Activated T-cell treated with anti-CD3 and anti-CD28 coated beads, Interleukin-2, amount 50 U/mL, for 4 hours (primary cell): ENCODE data around the gene NVL. TPM values are rescaled to one million over a fixed set of nuclear protein-coding genes. Genes with fewer than 3 reads are reported as not detected.
"Not testable (repeated sequence)": the region's sequence is repeated elsewhere in the genome, so short reads cannot be mapped to it uniquely, and the experiment has no call there.

Experiments
- ATAC-seq, 2 donors: fragments of 200-7000 bp; cut with Tn5 transposase; one replicate each; pipeline ENCODE4 v1.10.0; 2021
- DNase-seq: peaks from one replicate; pipeline ENCODE4 v3.0.0-alpha.2; 2020
- H3K27me3 Mint-ChIP-seq: one replicate; pipeline ENCODE4 v1.8.0; 2021; ENCODE audit warnings: low read depth, mixed read lengths
- H3K36me3 Mint-ChIP-seq: one replicate; pipeline ENCODE4 v1.8.0; 2022; ENCODE audit warnings: mixed read lengths; ENCODE audit not compliant: insufficient read depth
- H3K4me1 Mint-ChIP-seq: one replicate; pipeline ENCODE4 v1.8.0; 2021; ENCODE audit warnings: low read depth, mixed read lengths
- H3K4me3 Mint-ChIP-seq: one replicate; pipeline ENCODE4 v1.8.0; 2021; ENCODE audit warnings: mild to moderate bottlenecking, moderate library complexity, mixed read lengths
- H3K9me3 Mint-ChIP-seq: one replicate; pipeline ENCODE4 v1.8.0; 2021; ENCODE audit warnings: mixed read lengths
- total RNA-seq, 3 donors: library from RNA; stranded (reverse); gene quantifications; one replicate each; pipeline ENCODE4 v1.2.1, GENCODE V29; 2021

The NVL gene
- total RNA-seq, 3 donors from 2014 or later: 40.0 to 42.7 (median 41.8) TPM

DNA sequence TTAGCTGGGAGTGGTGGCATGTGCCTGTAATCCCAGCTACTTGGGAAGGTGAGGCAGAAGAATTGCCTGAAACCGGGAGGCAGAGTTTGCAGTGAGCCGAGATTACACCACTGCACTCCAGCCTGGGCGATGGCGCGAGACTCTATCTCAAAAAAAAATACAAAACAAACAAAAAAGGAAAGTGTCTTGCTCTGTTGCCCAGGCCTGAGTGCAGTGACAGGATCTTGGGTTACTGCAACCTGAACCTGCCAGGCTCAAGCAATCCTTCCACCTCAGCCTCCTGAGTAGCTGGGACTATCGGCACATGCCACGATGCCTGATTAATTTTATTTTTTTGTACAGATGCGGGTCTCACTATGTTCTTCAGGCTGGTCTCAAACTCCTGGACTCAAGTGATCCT is 113.6 kb downstream of the NVL start:
- no peak for DNase-seq
- no peaks in the 10 kb centered on the region for H3K4me1 Mint-ChIP-seq
- H3K9me3 Mint-ChIP-seq: no peaks in the 10 kb centered on the region
- no peak for ATAC-seq
- H3K36me3 Mint-ChIP-seq: no peaks in the 10 kb centered on the region
- no peak overlapping the region for H3K4me3 Mint-ChIP-seq
- no peaks in the 10 kb centered on the region for H3K27me3 Mint-ChIP-seq

DNA sequence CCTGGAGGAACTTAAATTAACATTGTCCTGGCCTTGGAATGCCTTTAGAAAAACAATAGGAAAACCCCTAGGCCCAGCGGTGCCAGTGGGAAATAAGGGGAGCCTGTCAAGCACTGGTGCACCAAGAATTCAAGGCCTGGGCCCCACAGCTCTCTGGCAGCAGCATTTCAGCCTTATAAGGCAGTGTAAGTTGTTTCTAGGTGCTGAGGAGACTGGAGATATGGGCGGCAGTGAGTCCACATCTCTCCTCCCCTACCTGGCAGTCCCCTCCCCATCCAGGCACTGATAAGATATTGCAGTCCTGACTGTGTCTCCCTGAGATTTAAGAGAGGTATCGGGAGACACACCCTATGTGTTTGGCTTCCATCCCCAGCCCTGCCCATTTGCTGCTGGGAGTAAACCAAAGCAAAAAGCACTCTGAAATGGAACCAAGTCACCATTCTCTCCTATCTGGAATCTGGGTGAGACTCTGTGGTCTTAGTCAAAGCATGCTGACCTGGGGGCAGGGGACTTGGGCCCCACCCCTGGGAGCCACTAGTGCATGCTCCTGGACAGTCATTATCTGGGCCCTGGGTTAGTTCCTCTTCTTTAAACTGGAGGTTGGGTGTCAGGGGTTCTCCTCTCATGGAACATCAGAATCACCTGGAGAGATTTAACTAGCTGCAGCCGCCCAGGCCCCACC is 116.4 kb downstream of the NVL start:
- H3K36me3 Mint-ChIP-seq: no peaks in the 10 kb centered on the region
- no peak overlapping the region for H3K4me3 Mint-ChIP-seq
- no peaks in the 10 kb centered on the region for H3K9me3 Mint-ChIP-seq
- ATAC-seq (no peak), DNase-seq (no peak)
- no peaks in the 10 kb centered on the region for H3K4me1 Mint-ChIP-seq
- no peaks in the 10 kb centered on the region for H3K27me3 Mint-ChIP-seq

DNA sequence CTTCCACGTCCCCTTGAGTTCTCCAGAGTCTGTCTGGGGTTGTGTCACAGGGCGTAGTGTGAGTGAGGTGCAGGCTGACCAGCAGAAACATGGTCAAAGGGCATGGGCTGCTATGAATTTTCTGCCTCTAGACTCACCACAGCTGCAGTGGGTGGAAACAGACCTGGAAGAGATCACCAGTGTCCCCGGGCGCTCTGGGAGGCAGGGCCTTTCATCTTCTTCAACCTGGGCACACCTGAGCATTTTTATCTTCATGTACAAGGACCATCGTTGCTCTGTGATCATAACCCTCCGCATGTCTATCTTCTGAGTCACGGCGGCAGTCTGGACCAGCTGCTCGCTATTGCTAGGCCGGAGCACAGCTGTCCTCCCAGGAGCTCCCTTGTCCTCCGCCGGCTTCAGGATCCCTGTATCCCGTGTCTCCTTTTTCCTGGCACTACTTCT is 117.3 kb downstream of the NVL start:
- H3K4me1 Mint-ChIP-seq: no peaks in the 10 kb centered on the region
- no peaks in the 10 kb centered on the region for H3K9me3 Mint-ChIP-seq
- no peaks in the 10 kb centered on the region for H3K27me3 Mint-ChIP-seq
- H3K4me3 Mint-ChIP-seq: no peak overlapping the region
- H3K36me3 Mint-ChIP-seq: no peaks in the 10 kb centered on the region
- DNase-seq: no peak
- ATAC-seq: no peak

DNA sequence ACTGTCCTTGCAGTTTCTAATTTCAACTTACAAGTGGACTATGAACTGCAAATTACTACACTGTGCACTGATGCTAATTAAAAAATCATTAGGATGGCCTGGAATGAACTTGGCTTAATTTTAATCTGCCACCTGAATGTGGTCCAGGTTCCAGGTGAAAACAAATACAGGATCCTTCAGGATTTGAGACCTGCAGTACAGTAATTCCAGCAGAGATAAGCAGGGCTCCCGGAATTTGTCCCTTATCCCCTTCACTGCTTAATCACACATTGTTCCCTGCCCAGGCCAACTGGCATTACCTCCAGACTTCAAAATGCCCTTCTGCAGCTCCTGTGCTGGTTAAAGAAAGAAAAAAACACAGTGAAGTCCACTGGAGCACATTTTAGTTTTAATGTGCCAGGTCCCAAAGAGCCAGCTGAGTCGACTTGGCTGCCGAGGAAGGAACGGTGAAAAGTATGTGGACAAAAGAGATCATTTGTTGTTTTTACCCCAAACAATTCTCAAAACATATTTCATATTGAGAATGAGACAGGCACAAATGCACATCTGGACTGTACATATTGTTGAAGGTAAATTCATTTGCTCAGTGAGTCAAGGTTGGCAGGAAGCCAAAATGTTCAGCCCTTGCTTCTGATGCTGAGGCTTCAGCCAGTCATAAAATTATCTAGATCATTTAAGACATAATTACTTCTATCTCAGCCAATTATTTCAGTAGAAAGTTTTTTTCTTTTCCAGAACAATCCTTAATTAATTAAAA is 118.6 kb downstream of the NVL start:
- ATAC-seq: no peak
- Mint-ChIP-seq H3K27me3 (no peaks in the 10 kb centered on the region), H3K4me3 (no peak overlapping the region), H3K4me1 (no peaks in the 10 kb centered on the region), H3K9me3 (no peaks in the 10 kb centered on the region), H3K36me3 (no peaks in the 10 kb centered on the region)
- DNase-seq: no peak

DNA sequence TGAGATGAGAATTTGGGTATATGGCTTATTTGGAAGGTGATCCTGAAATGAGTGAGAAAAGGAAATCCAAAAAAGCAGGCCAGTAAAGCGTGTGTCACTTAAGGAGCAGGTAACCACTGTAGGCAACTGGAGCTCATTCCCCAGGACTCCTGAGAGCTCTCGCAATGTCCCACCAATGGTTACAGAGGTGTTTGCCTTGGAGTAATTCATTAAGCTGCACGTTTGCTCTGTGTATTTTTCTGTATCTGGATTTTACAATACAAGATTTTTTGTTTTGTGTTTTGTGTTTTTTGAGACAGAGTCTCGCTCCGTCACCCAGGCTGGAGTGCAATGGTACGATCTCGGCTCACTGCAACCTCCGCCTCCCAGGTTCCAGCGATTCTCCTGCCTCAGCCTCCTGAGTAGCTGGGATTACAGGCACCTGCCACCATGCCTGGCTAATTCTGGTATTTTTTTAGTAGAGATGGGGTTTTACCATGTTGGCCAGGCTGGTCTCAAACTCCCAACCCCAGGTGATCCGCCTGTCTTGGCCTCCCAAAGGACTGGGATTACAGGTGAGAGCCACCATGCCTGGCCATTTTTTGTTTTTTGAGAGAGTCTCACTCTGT is 123.9 kb downstream of the NVL start:
- Mint-ChIP-seq H3K4me1 (peaks cover 11% of the 10 kb centered on the region), H3K4me3 (peak overlapping the region; percentile 31)
- not testable (repeated sequence) for H3K36me3 Mint-ChIP-seq, H3K27me3 Mint-ChIP-seq, ATAC-seq, DNase-seq, H3K9me3 Mint-ChIP-seq

DNA sequence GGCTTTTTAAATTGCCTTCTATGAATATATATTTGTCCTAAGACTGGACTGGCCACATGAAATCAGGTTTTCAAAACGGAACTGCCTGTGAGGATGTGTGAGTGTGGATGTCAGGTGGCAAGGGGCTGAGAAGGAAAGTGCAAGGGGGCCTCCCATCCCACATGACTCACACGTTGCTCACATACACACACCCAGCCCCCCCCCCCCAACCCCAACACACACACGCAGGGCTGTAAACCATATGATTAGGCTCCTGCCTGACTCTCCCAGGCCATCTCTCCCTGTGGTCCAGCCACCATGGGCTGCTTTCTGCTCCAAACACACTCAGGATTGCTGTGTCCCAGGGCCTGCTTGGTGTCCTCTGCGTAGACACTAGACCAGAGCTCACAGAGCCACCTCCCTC is 124.5 kb downstream of the NVL start:
- Mint-ChIP-seq H3K4me3 (peak overlapping the region; percentile 31), H3K36me3 (no peaks in the 10 kb centered on the region), H3K9me3 (no peaks in the 10 kb centered on the region), H3K27me3 (no peaks in the 10 kb centered on the region), H3K4me1 (peaks cover 11% of the 10 kb centered on the region)
- ATAC-seq: peak; percentile 88 to 92
- peak; percentile 10 for DNase-seq

DNA sequence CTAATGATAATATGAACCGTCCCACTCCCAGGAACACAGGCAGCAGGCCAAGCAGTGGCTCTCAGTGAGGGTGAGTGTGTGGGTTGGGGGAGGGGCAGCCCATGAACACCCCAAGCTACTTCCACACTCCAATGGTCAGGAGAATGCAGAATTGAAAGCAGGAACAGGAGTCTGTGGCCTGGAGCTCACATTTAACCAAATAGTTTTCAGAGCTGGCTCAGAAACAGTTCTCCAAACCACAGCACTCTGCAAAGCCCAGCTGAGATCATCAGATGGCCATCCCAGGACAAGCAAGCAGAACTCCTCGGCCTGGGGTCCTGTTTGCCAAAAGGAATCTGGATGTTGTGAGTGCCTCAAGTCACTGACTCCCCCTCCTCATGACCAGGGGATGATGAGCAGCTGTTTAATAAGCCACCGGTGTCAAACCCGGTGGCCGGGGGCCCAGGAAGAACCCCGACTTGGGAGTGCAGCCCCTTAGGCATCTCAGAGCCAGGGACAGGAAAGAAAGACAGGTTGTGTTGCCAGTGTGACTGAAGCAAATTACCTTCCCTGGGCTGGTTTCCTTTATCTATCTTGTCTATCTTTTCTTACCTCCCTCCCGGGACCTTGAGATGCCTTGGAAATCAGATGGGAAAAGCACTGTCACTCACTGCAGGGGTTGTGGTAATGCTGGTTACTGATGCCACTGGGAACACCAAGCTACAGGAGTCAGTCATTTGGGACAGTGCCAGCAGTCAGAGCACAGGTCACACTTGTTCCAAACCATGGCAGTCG is 126.5 kb downstream of the NVL start:
- ATAC-seq (no peak), DNase-seq (no peak)
- peak overlapping the region; percentile 6 for H3K4me3 Mint-ChIP-seq
- no peaks in the 10 kb centered on the region for H3K27me3 Mint-ChIP-seq
- peaks cover 11% of the 10 kb centered on the region for H3K4me1 Mint-ChIP-seq
- H3K36me3 Mint-ChIP-seq: no peaks in the 10 kb centered on the region
- no peaks in the 10 kb centered on the region for H3K9me3 Mint-ChIP-seq

DNA sequence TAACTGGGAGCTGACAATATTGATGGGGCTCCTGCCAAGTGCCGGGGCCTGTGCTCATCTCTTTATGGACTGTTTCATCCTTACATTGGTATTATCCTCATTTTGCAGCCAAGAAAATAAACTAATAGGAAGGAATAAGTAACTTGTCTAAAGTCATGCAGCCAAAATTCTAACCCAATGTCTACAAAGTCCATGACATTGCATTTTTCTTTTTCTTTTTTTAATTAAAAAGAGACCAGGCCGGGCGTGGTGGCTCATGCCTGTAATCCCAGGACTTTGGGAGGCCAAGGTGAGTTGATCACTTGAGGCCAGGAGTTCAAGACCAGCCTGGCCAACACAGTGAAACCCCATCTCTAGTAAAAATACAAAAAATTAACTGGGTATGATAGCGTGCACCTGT is 128.1 kb downstream of the NVL start:
- no peak for DNase-seq
- no peaks in the 10 kb centered on the region for H3K9me3 Mint-ChIP-seq
- no peak overlapping the region for H3K4me3 Mint-ChIP-seq
- H3K27me3 Mint-ChIP-seq: no peaks in the 10 kb centered on the region
- no peak for ATAC-seq
- peaks cover 11% of the 10 kb centered on the region for H3K4me1 Mint-ChIP-seq
- H3K36me3 Mint-ChIP-seq: no peaks in the 10 kb centered on the region

DNA sequence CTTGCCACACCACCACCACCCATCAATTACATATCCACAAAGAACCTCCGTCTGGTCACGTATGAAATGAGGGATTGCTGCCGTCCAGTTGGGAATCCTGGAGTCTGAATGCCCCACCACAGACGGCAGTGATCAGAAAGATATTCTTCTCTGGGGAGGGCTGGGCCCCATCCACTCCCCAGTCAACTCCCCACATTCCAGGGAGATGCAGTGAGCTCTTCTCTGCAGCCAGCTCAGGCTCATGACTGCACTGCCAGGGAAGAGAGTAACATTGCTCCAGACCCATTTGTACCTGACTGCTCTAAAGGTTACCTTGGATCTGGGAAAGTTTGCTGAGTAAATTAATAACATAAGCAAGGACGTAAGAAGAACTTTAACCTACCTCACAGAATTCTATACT is 128.6 kb downstream of the NVL start:
- no peaks in the 10 kb centered on the region for H3K9me3 Mint-ChIP-seq
- H3K4me1 Mint-ChIP-seq: peaks cover 11% of the 10 kb centered on the region
- H3K4me3 Mint-ChIP-seq: no peak overlapping the region
- no peak for ATAC-seq
- DNase-seq: no peak
- no peaks in the 10 kb centered on the region for H3K36me3 Mint-ChIP-seq
- H3K27me3 Mint-ChIP-seq: no peaks in the 10 kb centered on the region

DNA sequence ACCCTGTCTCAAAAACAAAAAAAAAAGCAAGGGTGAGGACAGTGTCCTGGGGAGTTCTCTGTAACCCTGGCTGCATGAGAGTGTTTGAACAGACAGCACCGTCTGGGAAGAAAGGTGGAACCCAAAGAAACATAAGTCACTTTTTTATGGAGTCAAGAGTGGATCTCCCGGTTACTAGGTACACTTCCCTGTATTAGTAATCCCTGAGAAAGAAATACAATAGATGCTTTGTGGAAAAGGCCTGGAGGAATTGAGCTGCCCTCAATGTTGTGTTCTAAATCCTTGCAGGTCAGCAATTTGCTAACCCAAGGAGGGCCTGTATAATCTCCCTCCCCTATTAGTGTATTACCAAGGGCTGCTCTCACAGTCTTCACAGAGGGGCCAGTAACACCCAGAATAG is 130.3 kb downstream of the NVL start:
- peaks cover 3% of the 10 kb centered on the region for H3K36me3 Mint-ChIP-seq

DNA sequence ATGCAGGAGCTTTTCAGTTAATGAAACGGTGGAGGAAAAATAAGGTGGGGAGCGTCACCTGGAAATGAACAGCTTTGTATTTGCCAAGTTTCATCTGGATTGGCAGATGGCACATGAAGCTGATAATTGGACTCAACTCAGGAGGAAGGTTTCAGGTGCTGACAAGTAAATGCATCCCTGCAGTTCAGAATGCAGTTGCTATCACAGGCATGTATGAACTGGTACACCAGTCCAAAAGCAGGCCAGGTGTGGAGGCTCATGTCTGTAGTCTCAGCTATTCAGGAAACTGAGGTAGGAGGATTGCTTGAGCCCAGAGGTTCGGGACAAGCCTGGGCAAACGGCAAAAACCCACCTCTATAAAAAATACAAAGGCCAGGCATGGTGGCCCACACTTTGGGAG is 131.4 kb downstream of the NVL start:
- Mint-ChIP-seq H3K27me3 (no peaks in the 10 kb centered on the region), H3K4me3 (no peak overlapping the region), H3K36me3 (peaks cover 8% of the 10 kb centered on the region), H3K9me3 (no peaks in the 10 kb centered on the region), H3K4me1 (no peaks in the 10 kb centered on the region)
- no peak for DNase-seq
- no peak for ATAC-seq

More for the DNA sequence above, 130.3 kb downstream of the NVL start:
- ATAC-seq: no peak
- Mint-ChIP-seq H3K9me3 (no peaks in the 10 kb centered on the region), H3K27me3 (no peaks in the 10 kb centered on the region), H3K4me3 (no peak overlapping the region), H3K4me1 (peaks cover 3% of the 10 kb centered on the region)
- no peak for DNase-seq

DNA sequence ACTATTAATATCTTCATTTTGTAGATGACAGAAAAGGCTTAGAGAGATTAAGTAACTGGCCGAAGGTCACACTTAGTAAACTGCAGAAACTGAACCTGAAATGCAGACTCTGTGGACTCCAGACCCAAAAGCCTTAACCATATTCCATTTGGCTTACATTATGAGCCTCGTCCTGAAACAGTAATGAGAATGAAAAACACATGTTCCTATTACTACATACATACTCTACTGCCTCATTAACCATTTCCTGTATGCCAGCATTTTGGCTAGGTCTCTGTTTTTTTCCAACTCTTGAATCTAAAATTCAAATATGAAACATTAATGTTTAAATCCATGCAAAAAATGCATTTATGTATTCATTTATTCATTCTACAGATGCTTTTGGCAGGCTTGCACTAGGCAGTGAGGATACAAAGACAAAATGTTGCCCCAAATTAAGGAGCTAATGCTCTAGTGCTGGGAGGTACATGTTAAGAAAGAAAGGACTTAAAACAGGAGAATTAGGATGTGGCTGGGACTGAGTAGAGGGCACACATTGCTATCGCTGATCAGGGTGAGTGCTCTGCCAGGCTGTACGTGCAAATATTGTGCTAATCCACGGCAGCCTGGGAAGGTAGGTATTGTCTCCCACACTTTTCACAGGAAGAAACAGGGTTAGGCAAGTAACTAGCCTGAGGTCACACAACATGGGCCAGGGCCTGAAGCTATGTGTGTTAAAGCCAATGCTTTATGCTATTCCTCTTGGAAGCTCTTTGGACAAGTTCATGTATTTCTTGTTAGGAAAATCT is 133.0 kb downstream of the NVL start:
- no peak for DNase-seq
- Mint-ChIP-seq H3K27me3 (no peaks in the 10 kb centered on the region), H3K9me3 (no peaks in the 10 kb centered on the region), H3K4me3 (no peak overlapping the region), H3K36me3 (peaks cover 16% of the 10 kb centered on the region), H3K4me1 (peaks cover 4% of the 10 kb centered on the region)
- ATAC-seq: no peak

DNA sequence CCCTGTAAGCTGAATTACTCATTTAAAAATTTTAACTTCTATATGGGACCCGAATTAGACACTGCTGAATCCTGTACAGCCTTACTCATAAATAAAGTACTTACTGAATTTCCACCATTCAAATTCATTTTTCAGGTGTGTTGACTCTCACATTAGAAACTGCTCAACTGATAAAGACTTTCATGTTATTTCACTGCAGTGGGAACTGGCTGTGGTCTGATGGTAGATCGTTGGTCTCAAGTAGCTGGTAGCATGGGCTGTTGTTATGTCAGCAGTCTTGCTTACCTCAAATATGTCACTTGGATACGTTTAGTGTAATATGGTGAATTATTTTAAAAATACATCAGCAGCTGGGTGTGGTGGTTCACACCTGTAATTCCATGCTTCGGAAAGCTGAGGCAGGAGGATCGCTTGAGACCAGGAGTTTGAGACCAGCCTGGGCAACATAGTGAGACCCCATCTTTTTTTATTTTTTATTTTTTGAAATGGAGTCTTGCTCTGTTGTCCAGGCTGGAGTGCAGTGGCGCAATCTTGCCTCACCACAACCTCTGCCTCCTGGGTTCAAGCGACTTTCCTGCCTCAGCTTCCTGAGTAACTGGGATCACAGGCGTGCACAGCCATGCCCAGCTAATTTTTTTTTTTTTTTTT is 136.5 kb downstream of the NVL start:
- H3K4me1 Mint-ChIP-seq: peaks cover 17% of the 10 kb centered on the region
- peak in 1 of 2 donors; percentile 26 for ATAC-seq
- DNase-seq: no peak
- H3K9me3 Mint-ChIP-seq: peaks cover 1% of the 10 kb centered on the region
- H3K36me3 Mint-ChIP-seq: peaks cover 25% of the 10 kb centered on the region
- no peaks in the 10 kb centered on the region for H3K27me3 Mint-ChIP-seq
- H3K4me3 Mint-ChIP-seq: no peak overlapping the region
